ENCODE measurements around the gene SYNPO2.

GRCh38 chr4:118927974-118928373 lies 39.3 kb downstream of the SYNPO2 start:
- TF ChIP-seq, protein P1, sequence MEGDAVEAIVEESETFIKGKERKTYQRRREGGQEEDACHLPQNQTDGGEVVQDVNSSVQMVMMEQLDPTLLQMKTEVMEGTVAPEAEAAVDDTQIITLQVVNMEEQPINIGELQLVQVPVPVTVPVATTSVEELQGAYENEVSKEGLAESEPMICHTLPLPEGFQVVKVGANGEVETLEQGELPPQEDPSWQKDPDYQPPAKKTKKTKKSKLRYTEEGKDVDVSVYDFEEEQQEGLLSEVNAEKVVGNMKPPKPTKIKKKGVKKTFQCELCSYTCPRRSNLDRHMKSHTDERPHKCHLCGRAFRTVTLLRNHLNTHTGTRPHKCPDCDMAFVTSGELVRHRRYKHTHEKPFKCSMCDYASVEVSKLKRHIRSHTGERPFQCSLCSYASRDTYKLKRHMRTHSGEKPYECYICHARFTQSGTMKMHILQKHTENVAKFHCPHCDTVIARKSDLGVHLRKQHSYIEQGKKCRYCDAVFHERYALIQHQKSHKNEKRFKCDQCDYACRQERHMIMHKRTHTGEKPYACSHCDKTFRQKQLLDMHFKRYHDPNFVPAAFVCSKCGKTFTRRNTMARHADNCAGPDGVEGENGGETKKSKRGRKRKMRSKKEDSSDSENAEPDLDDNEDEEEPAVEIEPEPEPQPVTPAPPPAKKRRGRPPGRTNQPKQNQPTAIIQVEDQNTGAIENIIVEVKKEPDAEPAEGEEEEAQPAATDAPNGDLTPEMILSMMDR (IDR thresholded peaks at IDR 0.05) = no peak
- no peak for TF ChIP-seq POLR2A (IDR thresholded peaks at IDR 0.05)
